ENCODE measurements around the gene INO80C.
"Not testable (repeated sequence)": the region's sequence is repeated elsewhere in the genome, so short reads cannot be mapped to it uniquely, and the experiment has no call there.

INO80C gene

GRCh38 chr18:35489913-35490490 is 7.8 kb downstream of the INO80C start:
- DNase-seq, result no peak
- Histone ChIP-seq H3K27me3 (ENCODE audit: insufficient read depth, low read depth, severe bottlenecking) (no peaks in the 10 kb centered on the region), H3K27ac (no peak overlapping the region), H3K4me3 (ENCODE audit: low read depth, low read length) (no peak overlapping the region), H3K36me3 (no peaks in the 10 kb centered on the region), H3K9me3 (ENCODE audit: severe bottlenecking) (no peaks in the 10 kb centered on the region)
- no peak for TF ChIP-seq CTCF (IDR thresholded peaks at IDR 0.05; ENCODE audit: low read depth, low read length)

- H3K4me3 ChIP-seq (ENCODE audit: low read depth, low read length); H3K27me3 ChIP-seq (ENCODE audit: insufficient read depth, low read depth, severe bottlenecking); H3K36me3 ChIP-seq; DNase-seq; H3K27ac ChIP-seq; H3K9me3 ChIP-seq (ENCODE audit: severe bottlenecking): not testable (repeated sequence)
These were observed 8.5 kb downstream of the INO80C start for GRCh38 chr18:35489281-35489680.

GRCh38 chr18:35488396-35488795 is 9.4 kb downstream of the INO80C start:
- H3K4me3 ChIP-seq (ENCODE audit: low read depth, low read length); H3K36me3 ChIP-seq; DNase-seq; H3K27me3 ChIP-seq (ENCODE audit: insufficient read depth, low read depth, severe bottlenecking); H3K9me3 ChIP-seq (ENCODE audit: severe bottlenecking); H3K27ac ChIP-seq: not testable (repeated sequence)

GRCh38 chr18:35487525-35487924 is 10.2 kb downstream of the INO80C start:
- H3K27me3 ChIP-seq (ENCODE audit: insufficient read depth, low read depth, severe bottlenecking); H3K36me3 ChIP-seq; H3K27ac ChIP-seq; DNase-seq; H3K9me3 ChIP-seq (ENCODE audit: severe bottlenecking); H3K4me3 ChIP-seq (ENCODE audit: low read depth, low read length): not testable (repeated sequence)

GRCh38 chr18:35485852-35486251 is 11.9 kb downstream of the INO80C start:
- H3K36me3 ChIP-seq, result no peaks in the 10 kb centered on the region
- no peak overlapping the region for H3K27ac ChIP-seq
- H3K27me3 ChIP-seq (ENCODE audit: insufficient read depth, low read depth, severe bottlenecking), result no peaks in the 10 kb centered on the region
- H3K9me3 ChIP-seq (ENCODE audit: severe bottlenecking), result no peaks in the 10 kb centered on the region
- TF ChIP-seq CTCF (IDR thresholded peaks at IDR 0.05; ENCODE audit: low read depth, low read length), result no peak
- DNase-seq, result no peak
- no peak overlapping the region for H3K4me3 ChIP-seq (ENCODE audit: low read depth, low read length)

GRCh38 chr18:35484034-35484433 is 13.7 kb downstream of the INO80C start:
- Histone ChIP-seq H3K4me3 (ENCODE audit: low read depth, low read length) (no peak overlapping the region), H3K9me3 (ENCODE audit: severe bottlenecking) (no peaks in the 10 kb centered on the region), H3K27me3 (ENCODE audit: insufficient read depth, low read depth, severe bottlenecking) (no peaks in the 10 kb centered on the region), H3K27ac (no peak overlapping the region), H3K36me3 (no peaks in the 10 kb centered on the region)
- no peak for TF ChIP-seq CTCF (IDR thresholded peaks at IDR 0.05; ENCODE audit: low read depth, low read length)
- DNase-seq, result no peak

GRCh38 chr18:35481960-35482366 is 15.8 kb downstream of the INO80C start:
- Histone ChIP-seq H3K36me3 (no peaks in the 10 kb centered on the region), H3K9me3 (ENCODE audit: severe bottlenecking) (no peaks in the 10 kb centered on the region), H3K4me3 (ENCODE audit: low read depth, low read length) (no peak overlapping the region), H3K27ac (no peak overlapping the region), H3K27me3 (ENCODE audit: insufficient read depth, low read depth, severe bottlenecking) (no peaks in the 10 kb centered on the region)
- TF ChIP-seq CTCF (IDR thresholded peaks at IDR 0.05; ENCODE audit: low read depth, low read length), result no peak
- no peak for DNase-seq
